ENCODE data around the gene LRSAM1. TPM values are rescaled to one million over a fixed set of nuclear protein-coding genes. Genes with fewer than 3 reads are reported as not detected.
A peak's percentile ranks its signal among the peaks of the same experiment; 100 is the strongest.

LRSAM1 gene
- total and polyA plus RNA-seq, 9 of the 15 experiments (the other 6 are each of a cell fraction or from before 2014, with no cell fraction given): 0.07 to 16.2 (median 4.7) TPM

DNA sequence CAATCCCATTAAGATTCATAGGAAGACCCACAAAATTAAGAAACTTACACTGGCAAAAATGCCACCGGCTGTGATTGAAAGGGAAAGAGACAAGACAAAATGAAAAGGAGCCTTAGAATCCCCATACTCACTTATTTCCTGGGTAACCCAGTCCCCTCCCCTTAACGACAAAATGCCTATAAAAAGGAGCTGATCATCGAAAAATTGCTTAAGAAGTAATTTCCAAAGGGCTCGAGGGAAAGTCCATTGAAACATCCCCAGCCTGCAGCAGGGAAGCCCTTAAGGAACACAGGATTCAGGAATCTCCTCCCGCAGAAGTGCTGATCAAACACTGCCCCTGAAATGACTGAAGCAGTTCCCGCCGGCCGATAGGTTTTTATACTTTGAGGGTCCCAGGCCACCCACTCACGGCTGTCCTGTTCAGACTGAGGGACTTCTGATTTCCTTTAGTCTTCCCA is 27.8 kb upstream of the LRSAM1 start:
- no peaks in the 10 kb centered on the region for H3K9me1 ChIP-seq (ENCODE audit: control insufficient read depth, insufficient read depth, low read length)
- ChIA-PET POLR2A (interaction anchor here (0.6 to 2.5 kb wide), 8 partner anchors 10 to 199 kb away, joined by 3 to 30 read pairs (median 4); partner anchors contain the start of gene SLC2A8), CTCF (ENCODE audit: low intra/inter-chr PET ratio) (interaction anchor here (0.6 kb wide), 1 partner anchor 49 kb away, joined by 4 read pairs; no protein-coding TSS in a partner anchor)
- H3K4me1 ChIP-seq (replicated peaks in 1 of 2; ENCODE audit: control insufficient read depth in 2 of 2, insufficient read depth in 2 of 2, low read length in 2 of 2): peaks cover 32 to 35% of the 10 kb centered on the region in 2 experiments
- no peaks in the 10 kb centered on the region for H3K27me3 ChIP-seq (ENCODE audit: control insufficient read depth in 2 of 2, insufficient read depth in 2 of 2, low read length in 2 of 2)
- H3K79me2 ChIP-seq (ENCODE audit: control insufficient read depth, insufficient read depth, low read length): peaks cover 48% of the 10 kb centered on the region
- peak in 1 of 4 experiments; percentile 10 for DNase-seq (ENCODE audit: extremely low read depth in 1 of 4, low spot score in 3 of 4)
- no peak for ATAC-seq
- peak overlapping the region; percentile 94 for H2AFZ ChIP-seq (ENCODE audit: low read depth, low read length)
- H3K4me3 ChIP-seq: peak overlapping the region; percentile 87
- 1% methylated on average over 9 of the region's 9 CpGs for WGBS (ENCODE audit: insufficient coverage, low coverage, missing lambda C conversion rate)
- TSS peak; percentile 84 for BruUV-seq (replicated peaks)
- intact Hi-C loops (cut with micrococcal nuclease) (loop anchor here (10.0 kb wide), 1 partner anchor 199 kb away; no protein-coding TSS in a partner anchor), in situ Hi-C loops (cut with MboI) (no loop called here)
- 0 out of 2 replicates have a peak, but pooled peaks cover 4% of the 10 kb centered on the region for H4K20me1 ChIP-seq (replicated peaks; ENCODE audit: control insufficient read depth, insufficient read depth, low read length)
- H3K36me3 ChIP-seq (ENCODE audit: control insufficient read depth, insufficient read depth, low read length): peaks cover 8% of the 10 kb centered on the region
- no peaks in the 10 kb centered on the region for H3K9me3 ChIP-seq (replicated peaks; ENCODE audit: control insufficient read depth, insufficient read depth, low read depth, low read length)
- peak overlapping the region; percentile 97 for H3K4me2 ChIP-seq (ENCODE audit: insufficient read depth, low read length)
- FAIRE-seq: peak; percentile 15
- H3K9ac ChIP-seq (ENCODE audit: insufficient read depth in 1 of 2, low read depth in 2 of 2, low read length in 2 of 2): peak overlapping the region; percentile 84 to 96
- H3K27ac ChIP-seq (ENCODE audit: extremely low read depth, low read depth, low read length): peak overlapping the region; percentile 81
- TF ChIP-seq NFYB (IDR thresholded peaks at IDR 0.05; ENCODE audit: extremely low read depth, insufficient read length): no peak
- TF ChIP-seq COPS2 (conservative IDR thresholded peaks at IDR 0.05): no peak
- TF ChIP-seq ZBTB7A (IDR thresholded peaks at IDR 0.05; ENCODE audit: borderline replicate concordance, control insufficient read depth, low read depth, low read length): peak; percentile 59; the same call in 1 of the 2 replicates
- TF ChIP-seq GABPB2 (CRISPR knock-in tag; conservative IDR thresholded peaks at IDR 0.05): no peak
- TF ChIP-seq, protein P1, sequence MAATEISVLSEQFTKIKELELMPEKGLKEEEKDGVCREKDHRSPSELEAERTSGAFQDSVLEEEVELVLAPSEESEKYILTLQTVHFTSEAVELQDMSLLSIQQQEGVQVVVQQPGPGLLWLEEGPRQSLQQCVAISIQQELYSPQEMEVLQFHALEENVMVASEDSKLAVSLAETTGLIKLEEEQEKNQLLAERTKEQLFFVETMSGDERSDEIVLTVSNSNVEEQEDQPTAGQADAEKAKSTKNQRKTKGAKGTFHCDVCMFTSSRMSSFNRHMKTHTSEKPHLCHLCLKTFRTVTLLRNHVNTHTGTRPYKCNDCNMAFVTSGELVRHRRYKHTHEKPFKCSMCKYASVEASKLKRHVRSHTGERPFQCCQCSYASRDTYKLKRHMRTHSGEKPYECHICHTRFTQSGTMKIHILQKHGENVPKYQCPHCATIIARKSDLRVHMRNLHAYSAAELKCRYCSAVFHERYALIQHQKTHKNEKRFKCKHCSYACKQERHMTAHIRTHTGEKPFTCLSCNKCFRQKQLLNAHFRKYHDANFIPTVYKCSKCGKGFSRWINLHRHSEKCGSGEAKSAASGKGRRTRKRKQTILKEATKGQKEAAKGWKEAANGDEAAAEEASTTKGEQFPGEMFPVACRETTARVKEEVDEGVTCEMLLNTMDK (IDR thresholded peaks at IDR 0.05; ENCODE audit: borderline replicate concordance, insufficient read depth, low read depth, low read length, poor library complexity, severe bottlenecking): no peak
- no peak for TF ChIP-seq CSDE1 (IDR thresholded peaks at IDR 0.05)
- TF ChIP-seq, protein P2, sequence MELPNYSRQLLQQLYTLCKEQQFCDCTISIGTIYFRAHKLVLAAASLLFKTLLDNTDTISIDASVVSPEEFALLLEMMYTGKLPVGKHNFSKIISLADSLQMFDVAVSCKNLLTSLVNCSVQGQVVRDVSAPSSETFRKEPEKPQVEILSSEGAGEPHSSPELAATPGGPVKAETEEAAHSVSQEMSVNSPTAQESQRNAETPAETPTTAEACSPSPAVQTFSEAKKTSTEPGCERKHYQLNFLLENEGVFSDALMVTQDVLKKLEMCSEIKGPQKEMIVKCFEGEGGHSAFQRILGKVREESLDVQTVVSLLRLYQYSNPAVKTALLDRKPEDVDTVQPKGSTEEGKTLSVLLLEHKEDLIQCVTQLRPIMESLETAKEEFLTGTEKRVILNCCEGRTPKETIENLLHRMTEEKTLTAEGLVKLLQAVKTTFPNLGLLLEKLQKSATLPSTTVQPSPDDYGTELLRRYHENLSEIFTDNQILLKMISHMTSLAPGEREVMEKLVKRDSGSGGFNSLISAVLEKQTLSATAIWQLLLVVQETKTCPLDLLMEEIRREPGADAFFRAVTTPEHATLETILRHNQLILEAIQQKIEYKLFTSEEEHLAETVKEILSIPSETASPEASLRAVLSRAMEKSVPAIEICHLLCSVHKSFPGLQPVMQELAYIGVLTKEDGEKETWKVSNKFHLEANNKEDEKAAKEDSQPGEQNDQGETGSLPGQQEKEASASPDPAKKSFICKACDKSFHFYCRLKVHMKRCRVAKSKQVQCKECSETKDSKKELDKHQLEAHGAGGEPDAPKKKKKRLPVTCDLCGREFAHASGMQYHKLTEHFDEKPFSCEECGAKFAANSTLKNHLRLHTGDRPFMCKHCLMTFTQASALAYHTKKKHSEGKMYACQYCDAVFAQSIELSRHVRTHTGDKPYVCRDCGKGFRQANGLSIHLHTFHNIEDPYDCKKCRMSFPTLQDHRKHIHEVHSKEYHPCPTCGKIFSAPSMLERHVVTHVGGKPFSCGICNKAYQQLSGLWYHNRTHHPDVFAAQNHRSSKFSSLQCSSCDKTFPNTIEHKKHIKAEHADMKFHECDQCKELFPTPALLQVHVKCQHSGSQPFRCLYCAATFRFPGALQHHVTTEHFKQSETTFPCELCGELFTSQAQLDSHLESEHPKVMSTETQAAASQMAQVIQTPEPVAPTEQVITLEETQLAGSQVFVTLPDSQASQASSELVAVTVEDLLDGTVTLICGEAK (IDR thresholded peaks at IDR 0.05): no peak
- TF ChIP-seq, protein P2 (CRISPR knock-in tag; IDR thresholded peaks at IDR 0.05): no peak
- TF ChIP-seq HDAC1 (IDR thresholded peaks at IDR 0.05): no peak

Data from K562 (cell line).